GM12872 (cell line): ENCODE results near the gene ATP8A2.

Experiments used
- CTCF ChIP-seq: IDR thresholded peaks from 3 replicates; pipeline ENCODE4 v1.5.1; 2011; ENCODE audit warnings: low read depth, mild to moderate bottlenecking, low read length, moderate library complexity; ENCODE audit not compliant: insufficient read depth

Gene ATP8A2

GRCh38 chr13:25352230-25352629 lies 19.5 kb upstream of the ATP8A2 start:
- no peak for TF ChIP-seq CTCF

GRCh38 chr13:25352806-25353205 lies 19.0 kb upstream of the ATP8A2 start:
- TF ChIP-seq CTCF = no peak

- no peak for TF ChIP-seq CTCF
Observed at GRCh38 chr13:25353344-25353743, 18.4 kb upstream of the ATP8A2 start.

- TF ChIP-seq CTCF = no peak
Observed at GRCh38 chr13:25354377-25354776, 17.4 kb upstream of the ATP8A2 start.

GRCh38 chr13:25365720-25366235 lies 6.0 kb upstream of the ATP8A2 start:
- TF ChIP-seq CTCF = no peak

GRCh38 chr13:25371158-25371874 lies 458 bp upstream of the ATP8A2 start:
- no peak for TF ChIP-seq CTCF

GRCh38 chr13:25372284-25373081 lies 709 bp downstream of the ATP8A2 start:
- no peak for TF ChIP-seq CTCF
